CD4-positive, alpha-beta memory T cell (primary cell): ENCODE measurements around the gene FAM163A. TPM values are rescaled to one million over a fixed set of nuclear protein-coding genes. Genes with fewer than 3 reads are reported as not detected.

Experiments
- CTCF ChIA-PET: fragments of 350-600 bp; sonication (Branson Sonifier 250); formaldehyde crosslinking; loops from one replicate; lab custom pipeline; 2021; ENCODE audit warnings: inconsistent platforms; ENCODE audit not compliant: partially characterized antibody; lab: Charles Lee
- POLR2A ChIA-PET: fragments of 350-600 bp; sonication (Branson Sonifier 250); formaldehyde crosslinking; loops from one replicate; lab custom pipeline; 2021; ENCODE audit not compliant: partially characterized antibody; lab: Charles Lee
- DNase-seq, 5 donors: peaks; one replicate each; pipeline versions ENCODE4 v3.0.0 to v3.0.0-alpha.2; 2020 to 2022; ENCODE audit warnings: mixed read lengths in 1 of 5
- H3K27ac ChIP-seq: one replicate; pipeline ENCODE4 v1.7.0; 2013; ENCODE audit warnings: low read depth, low read length
- H3K27me3 ChIP-seq: 2 replicates; pipeline ENCODE4 v1.7.0; 2013; ENCODE audit warnings: mild to moderate bottlenecking, low read length, moderate library complexity; ENCODE audit not compliant: insufficient read depth
- H3K36me3 ChIP-seq: 2 replicates; pipeline ENCODE4 v1.7.0; 2013; ENCODE audit warnings: mild to moderate bottlenecking, low read length, moderate library complexity; ENCODE audit not compliant: insufficient read depth
- H3K4me1 ChIP-seq: 2 replicates; pipeline ENCODE4 v1.7.0; 2013; ENCODE audit warnings: mild to moderate bottlenecking, low read length, moderate library complexity; ENCODE audit not compliant: insufficient read depth
- H3K4me3 ChIP-seq, 2 donors: one replicate each; pipeline ENCODE4 v1.7.0; 2013; ENCODE audit warnings: low read length in 2 of 2, mild to moderate bottlenecking in 1 of 2
- H3K9me3 ChIP-seq, 2 donors: one replicate each; pipeline ENCODE4 v1.7.0; 2013; ENCODE audit warnings: low read length in 2 of 2, control low read depth in 1 of 2; ENCODE audit not compliant: control insufficient read depth in 1 of 2
- H3K27ac Mint-ChIP-seq, 7 donors: one replicate each; pipeline ENCODE4 v1.8.0; 2020 to 2021; ENCODE audit warnings: mixed read lengths in 7 of 7, mild to moderate bottlenecking in 6 of 7, inconsistent platforms in 3 of 7, moderate library complexity in 3 of 7
- H3K27me3 Mint-ChIP-seq, 2 donors: one replicate each; pipeline ENCODE4 v1.8.0; 2020 to 2021; ENCODE audit warnings: mixed read lengths in 2 of 2
- H3K36me3 Mint-ChIP-seq, 2 donors: one replicate each; pipeline ENCODE4 v1.8.0; 2020 to 2021; ENCODE audit warnings: mixed read lengths in 2 of 2, inconsistent platforms in 1 of 2, mild to moderate bottlenecking in 1 of 2
- H3K4me1 Mint-ChIP-seq, 4 donors: one replicate each; pipeline ENCODE4 v1.8.0; 2020 to 2021; ENCODE audit warnings: mixed read lengths in 4 of 4, mild to moderate bottlenecking in 1 of 4
- H3K4me3 Mint-ChIP-seq, 8 donors: one replicate each; pipeline ENCODE4 v1.8.0; 2020 to 2021; ENCODE audit warnings: mixed read lengths in 8 of 8, mild to moderate bottlenecking in 7 of 8, moderate library complexity in 6 of 8, inconsistent platforms in 3 of 8
- H3K9me3 Mint-ChIP-seq, 8 donors: one replicate each; pipeline ENCODE4 v1.8.0; 2020 to 2021; ENCODE audit warnings: mixed read lengths in 8 of 8, mild to moderate bottlenecking in 5 of 8, inconsistent platforms in 3 of 8, moderate library complexity in 1 of 8
- intact Hi-C: fragments of 100-400 bp; cut with micrococcal nuclease; formaldehyde crosslinking; loops from one replicate; pipeline ENCODE4 v1.15.1; 2023
- polyA plus RNA-seq, 2 donors: library from polyadenylated mRNA; unstranded; fragments of 300-500 nt; fragmentation: Illumina TruSeq; gene quantifications; one replicate each; pipeline ENCODE4 v1.2.3, GENCODE V29; 2021
- total RNA-seq, 2 experiments: library from RNA; stranded (reverse); gene quantifications; one replicate each; pipeline ENCODE4 v1.2.3, GENCODE V29; 2021

The FAM163A gene
- total and polyA plus RNA-seq, 4 experiments from 2014 or later, result 0.11 to 0.29 (median 0.20) TPM; not detected in 1

DNA sequence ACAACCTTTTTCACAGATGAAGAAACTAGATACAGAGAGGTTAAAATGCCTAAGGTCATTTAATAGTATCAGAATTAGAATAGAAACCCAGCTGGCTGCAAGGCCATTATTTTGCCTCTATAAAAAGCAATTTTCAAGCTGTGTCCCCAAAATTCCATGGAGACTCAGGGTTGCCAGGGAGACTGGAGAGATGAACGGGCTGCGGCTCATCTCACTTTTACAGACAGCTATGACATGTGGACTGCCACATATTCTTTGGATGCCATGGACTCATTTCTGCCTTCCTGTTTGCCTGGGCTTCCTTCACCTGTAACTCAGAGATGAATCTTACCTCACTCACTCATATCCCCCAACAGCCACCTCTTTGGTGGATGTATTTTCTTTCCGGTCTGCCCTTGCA is 117.6 kb downstream of the FAM163A start:
- no peaks in the 10 kb centered on the region for H3K9me3 Mint-ChIP-seq
- Histone ChIP-seq H3K27me3 (no peaks in the 10 kb centered on the region), H3K9me3 (no peaks in the 10 kb centered on the region), H3K4me1 (no peaks in the 10 kb centered on the region), H3K4me3 (no peak overlapping the region), H3K36me3 (peaks cover 14% of the 10 kb centered on the region), H3K27ac (no peak overlapping the region)
- H3K27ac Mint-ChIP-seq, result peak overlapping the region in 1 of 7 donors; percentile 67
- peaks cover 0 to 7% (median 3%) of the 10 kb centered on the region in 4 donors for H3K4me1 Mint-ChIP-seq
- no peak overlapping the region for H3K4me3 Mint-ChIP-seq
- no peak for DNase-seq
- POLR2A ChIA-PET, result no interaction called here
- H3K27me3 Mint-ChIP-seq, result no peaks in the 10 kb centered on the region
- CTCF ChIA-PET, result interaction anchor here (1.2 to 4.0 kb wide), 2 partner anchors 46 to 50 kb away, joined by 5 to 9 read pairs; no protein-coding TSS in a partner anchor
- H3K36me3 Mint-ChIP-seq, result peaks cover 44 to 51% of the 10 kb centered on the region in 2 donors
- intact Hi-C loops, result no loop called here

DNA sequence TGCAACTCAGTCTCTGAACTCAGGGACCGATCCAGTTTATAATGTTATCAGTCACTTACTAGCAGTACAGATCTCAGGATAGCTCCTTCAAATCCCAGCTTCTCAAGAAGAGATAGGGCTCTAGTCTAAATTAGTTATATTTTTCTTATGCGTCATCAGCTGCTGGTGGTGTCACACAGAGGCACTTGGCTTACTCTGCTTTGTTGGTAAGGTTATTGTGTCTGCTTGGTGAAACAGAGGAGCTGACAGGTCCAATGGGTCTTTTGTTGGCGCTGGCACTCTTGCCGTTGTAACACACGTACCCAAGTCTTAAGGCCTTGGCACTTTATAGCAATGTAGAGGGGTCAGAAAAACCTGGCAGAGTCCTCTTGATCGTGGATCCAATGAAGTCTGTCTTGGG is 122.3 kb downstream of the FAM163A start:
- no peaks in the 10 kb centered on the region for H3K9me3 ChIP-seq
- Mint-ChIP-seq H3K9me3 (no peaks in the 10 kb centered on the region), H3K36me3 (peaks cover 30 to 51% of the 10 kb centered on the region in 2 donors), H3K27me3 (no peaks in the 10 kb centered on the region), H3K27ac (no peak overlapping the region), H3K4me3 (no peak overlapping the region), H3K4me1 (peaks cover 5 to 11% (median 9%) of the 10 kb centered on the region in 4 donors)
- no peak for DNase-seq
- H3K27me3 ChIP-seq, result no peaks in the 10 kb centered on the region
- peaks cover 5% of the 10 kb centered on the region for H3K4me1 ChIP-seq
- H3K36me3 ChIP-seq, result peaks cover 19% of the 10 kb centered on the region
- H3K4me3 ChIP-seq, result no peak overlapping the region
- no peak overlapping the region for H3K27ac ChIP-seq
- intact Hi-C loops, result no loop called here
- ChIA-PET CTCF (interaction anchor here (0.7 to 6.2 kb wide), 8 partner anchors 11 to 313 kb away, joined by 3 to 98 read pairs (median 8); partner anchors contain the start of gene TOR1AIP2), POLR2A (interaction anchor here (1.4 kb wide), 1 partner anchor 16 kb away, joined by 3 read pairs; no protein-coding TSS in a partner anchor)

Other genes with a start within 250 kb of the FAM163A start
- gene NPHS2, start 167.3 kb upstream of the FAM163A start, total RNA-seq, result not detected
- not detected for gene NPHS2, start 167.3 kb upstream of the FAM163A start, polyA plus RNA-seq
- gene TDRD5, start 151.5 kb upstream of the FAM163A start, total RNA-seq, result not detected
- not detected for gene TDRD5, start 151.5 kb upstream of the FAM163A start, polyA plus RNA-seq
- gene TOR1AIP2, start 134.5 kb downstream of the FAM163A start, total RNA-seq, result 10 to 100 TPM; 51.0 to 52.8 TPM
- 10 to 100 TPM in 1 of 2 donors, 1 to 10 TPM in 1; 7.2 to 13.0 TPM for gene TOR1AIP2, start 134.5 kb downstream of the FAM163A start, polyA plus RNA-seq
- 10 to 100 TPM; 53.8 to 61.0 TPM for gene TOR1AIP1, start 139.0 kb downstream of the FAM163A start, total RNA-seq
- 10 to 100 TPM; 79.2 to 90.6 TPM for gene TOR1AIP1, start 139.0 kb downstream of the FAM163A start, polyA plus RNA-seq
- gene CEP350, start 211.5 kb downstream of the FAM163A start, total RNA-seq, result 10 to 100 TPM; 86.2 to 99.4 TPM
- 10 to 100 TPM in 1 of 2 donors, 1 to 10 TPM in 1; 9.3 to 65.9 TPM for gene CEP350, start 211.5 kb downstream of the FAM163A start, polyA plus RNA-seq